ENCODE data around the gene ACAD11. TPM values are rescaled to one million over a fixed set of nuclear protein-coding genes. Genes with fewer than 3 reads are reported as not detected.

Gene ACAD11
- total and polyA plus RNA-seq, 9 of the 15 experiments (the other 6 are each of a cell fraction or from before 2014, with no cell fraction given), result 1.3 to 8.4 (median 4.0) TPM

GRCh38 chr3:132564070-132564465, 95.5 kb downstream of the ACAD11 start (continued):
- TF ChIP-seq MGA (IDR thresholded peaks at IDR 0.05) (no peak), RB1 (IDR thresholded peaks at IDR 0.05; ENCODE audit: low read depth) (no peak), HMGN3 (IDR thresholded peaks at IDR 0.05; ENCODE audit: borderline replicate concordance, extremely low read depth, insufficient read length, low read depth, low read length) (no peak)
